Endometrium (tissue), 2 donors: ENCODE data around the gene FDPS.
"Not testable (repeated sequence)": the region's sequence is repeated elsewhere in the genome, so short reads cannot be mapped to it uniquely, and the experiment has no call there.

Experiments
- FAIRE-seq: peaks from 2 replicates; lab custom pipeline; 2012; peaks lifted over from hg19 to GRCh38; lab: Jason Lieb, UNC
- donor health status: control.
- donor health status: control.

The FDPS gene

GRCh38 chr1:155285631-155286044 is 23.0 kb upstream of the FDPS start:
- no peak for FAIRE-seq

- no peak for FAIRE-seq
Observed at GRCh38 chr1:155286544-155286943, 22.1 kb upstream of the FDPS start.

DNA sequence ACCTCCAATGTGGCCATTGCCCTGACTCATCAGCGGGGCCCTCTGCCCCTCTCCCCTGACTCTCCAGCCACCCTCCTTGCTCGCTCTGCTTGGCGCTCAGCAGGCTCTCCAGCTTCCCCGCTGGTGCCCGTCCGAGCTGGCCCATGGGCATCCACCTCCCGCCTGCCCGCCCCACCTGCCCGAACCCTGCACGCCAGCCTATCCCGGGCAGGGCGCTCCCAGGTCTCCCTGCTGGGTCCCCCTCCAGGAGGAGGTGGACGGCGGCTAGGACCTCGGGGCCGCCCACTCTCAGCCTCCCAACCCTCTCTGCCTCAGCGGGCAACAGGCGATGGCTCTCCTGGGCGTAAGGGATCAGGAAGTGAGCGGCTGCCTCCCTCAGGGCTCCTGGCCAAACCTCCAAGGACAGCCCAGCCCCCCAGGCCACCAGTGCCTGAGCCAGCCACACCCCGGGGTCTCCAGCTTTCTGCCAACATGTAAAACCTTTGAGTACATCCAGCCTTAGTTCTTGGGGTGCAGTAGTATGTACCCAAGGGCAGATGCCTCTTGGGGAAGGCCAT is 20.6 kb upstream of the FDPS start:
- no peak for FAIRE-seq

GRCh38 chr1:155291006-155291405 is 17.7 kb upstream of the FDPS start:
- not testable (repeated sequence) for FAIRE-seq

GRCh38 chr1:155293086-155293749 is 15.4 kb upstream of the FDPS start:
- no peak for FAIRE-seq

DNA sequence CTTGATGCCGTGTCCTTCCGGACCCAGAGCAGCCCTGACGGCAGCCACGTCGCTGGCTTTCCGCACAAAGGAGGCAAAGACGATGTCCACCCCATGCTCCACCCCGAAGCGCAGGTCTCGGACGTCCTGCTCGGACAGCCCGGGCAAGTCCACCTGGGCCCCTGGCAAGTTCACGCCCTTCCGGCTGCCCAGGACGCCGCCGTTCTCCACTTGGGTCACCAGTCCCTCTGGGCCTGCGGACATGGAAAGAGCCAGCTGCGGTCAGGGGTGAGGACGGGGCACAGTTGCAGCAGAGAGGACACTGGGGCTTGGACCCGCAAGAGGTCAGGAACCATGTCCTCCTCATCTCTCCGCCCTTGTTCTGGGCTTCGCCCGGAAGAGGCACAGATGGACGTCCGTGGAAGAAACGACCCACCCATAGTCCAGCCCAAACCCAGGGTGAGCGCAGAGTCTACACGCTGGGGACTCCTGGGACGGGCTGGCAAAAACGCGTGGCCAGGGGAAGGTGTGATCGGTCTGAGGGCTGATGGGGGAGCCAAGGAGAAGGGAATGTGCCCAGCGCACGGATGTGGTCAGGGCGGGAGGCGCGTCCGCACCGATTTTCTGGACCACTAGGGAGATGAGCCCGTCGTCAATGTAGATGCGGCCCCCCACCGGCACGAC is 14.0 kb upstream of the FDPS start:
- FAIRE-seq, result no peak

DNA sequence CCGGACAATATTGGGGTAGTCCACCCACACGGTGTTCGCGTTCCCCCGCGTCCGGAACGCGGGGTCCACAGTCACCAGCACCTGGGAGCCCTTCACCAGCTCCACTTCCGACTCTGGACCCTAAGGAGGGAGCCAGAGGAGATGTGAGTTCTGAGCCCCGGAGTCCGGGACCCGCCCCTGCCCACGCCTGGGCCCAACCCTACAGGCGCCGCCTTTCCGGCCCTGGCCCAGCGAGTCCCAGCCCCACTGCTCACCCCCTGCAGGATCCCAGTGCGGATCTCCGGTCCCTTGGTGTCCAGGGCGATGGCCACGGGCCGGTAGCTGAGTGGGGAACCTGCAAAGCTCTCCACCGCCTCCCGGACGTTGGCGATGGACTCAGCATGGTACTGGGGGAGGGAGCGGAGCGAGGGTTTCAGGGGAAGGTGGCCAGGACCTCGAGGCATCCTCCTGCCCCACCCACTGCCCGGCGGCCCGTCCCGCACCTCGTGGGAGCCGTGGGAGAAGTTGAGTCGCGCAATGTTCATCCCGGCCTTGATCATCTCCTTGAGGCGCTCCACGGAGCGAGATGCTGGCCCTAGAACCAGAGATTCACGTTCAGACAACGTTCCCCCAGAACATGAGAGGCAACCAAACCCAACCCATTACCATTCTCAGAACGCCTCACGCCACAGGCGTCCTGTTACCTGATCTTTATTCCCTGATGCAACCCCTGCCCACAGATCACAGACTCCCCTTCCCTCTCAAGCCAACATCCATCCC is 13.3 kb upstream of the FDPS start:
- no peak for FAIRE-seq

GRCh38 chr1:155295942-155296267 is 12.8 kb upstream of the FDPS start:
- FAIRE-seq, result no peak

- FAIRE-seq, result no peak
Observed at GRCh38 chr1:155296661-155297060, 12.0 kb upstream of the FDPS start.

DNA sequence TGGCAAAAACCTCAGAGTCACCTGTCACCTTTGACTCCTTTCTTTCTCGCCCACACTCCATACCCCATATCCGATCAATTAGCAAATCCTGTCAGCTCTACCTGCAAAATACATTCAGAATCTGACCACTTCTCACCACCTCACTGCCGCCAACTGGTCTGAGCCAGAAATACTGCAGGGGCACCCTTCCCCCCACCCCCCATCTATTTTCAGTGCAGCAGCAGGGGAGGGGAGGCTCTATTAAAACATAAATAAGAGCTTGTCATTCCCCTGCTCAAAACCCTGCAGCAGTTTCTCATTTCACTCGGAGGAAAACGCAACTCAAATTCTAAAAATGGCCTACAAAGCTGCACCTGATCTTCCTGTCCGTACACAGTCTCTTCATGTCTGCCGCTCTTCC is 11.3 kb upstream of the FDPS start:
- FAIRE-seq, result no peak

DNA sequence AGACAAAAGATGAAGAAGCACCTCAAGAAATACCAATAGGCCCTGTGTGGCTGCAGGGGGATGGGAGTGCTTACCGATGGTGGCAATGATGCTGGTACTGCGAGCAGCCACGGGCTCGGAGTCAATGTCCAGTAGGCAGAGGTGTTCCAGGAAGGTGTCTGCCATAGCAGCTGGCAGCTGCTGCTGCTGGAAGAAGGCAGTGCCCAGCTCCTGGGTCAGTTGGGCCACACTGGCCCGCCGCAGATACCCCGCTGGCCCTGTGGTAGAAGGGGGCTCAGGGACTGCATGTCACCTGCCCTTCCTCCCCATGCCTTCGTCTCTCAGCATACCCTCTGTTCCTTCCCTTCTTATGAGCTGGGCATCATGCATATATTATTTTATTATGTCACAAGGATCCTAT is 8.6 kb upstream of the FDPS start:
- FAIRE-seq, result no peak

GRCh38 chr1:155300553-155301329 is 7.9 kb upstream of the FDPS start:
- no peak for FAIRE-seq

DNA sequence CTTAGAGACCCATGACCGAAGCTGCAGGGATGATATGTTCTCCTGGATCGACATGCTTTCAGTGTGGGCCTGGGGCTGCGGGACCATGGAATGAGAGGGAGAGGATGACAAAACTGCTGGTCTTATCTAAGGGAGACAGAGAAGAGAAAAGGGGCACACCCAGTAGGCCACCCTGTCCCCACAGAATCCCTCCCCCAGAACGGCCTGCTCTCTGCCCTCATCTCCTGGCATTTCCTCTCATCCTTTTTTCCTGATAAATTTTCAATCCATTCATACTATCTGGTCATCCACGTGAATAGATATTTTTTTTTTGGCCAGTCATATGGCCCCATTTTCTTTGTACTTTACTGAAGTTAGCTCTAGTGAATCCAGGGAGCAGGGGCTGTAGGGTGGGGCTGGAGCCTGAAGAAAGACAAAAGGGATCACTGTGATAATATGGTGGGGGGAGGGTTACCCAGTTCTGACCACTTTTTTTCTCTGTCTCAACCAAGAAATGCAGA is 7.3 kb upstream of the FDPS start, which contains the start of gene PKLR:
Gene PKLR, minus strand, starts transcription at position 97 of the 500 bp plus-strand sequence. Its CDS starts 43 bp downstream, at position 54.
- FAIRE-seq, result no peak

DNA sequence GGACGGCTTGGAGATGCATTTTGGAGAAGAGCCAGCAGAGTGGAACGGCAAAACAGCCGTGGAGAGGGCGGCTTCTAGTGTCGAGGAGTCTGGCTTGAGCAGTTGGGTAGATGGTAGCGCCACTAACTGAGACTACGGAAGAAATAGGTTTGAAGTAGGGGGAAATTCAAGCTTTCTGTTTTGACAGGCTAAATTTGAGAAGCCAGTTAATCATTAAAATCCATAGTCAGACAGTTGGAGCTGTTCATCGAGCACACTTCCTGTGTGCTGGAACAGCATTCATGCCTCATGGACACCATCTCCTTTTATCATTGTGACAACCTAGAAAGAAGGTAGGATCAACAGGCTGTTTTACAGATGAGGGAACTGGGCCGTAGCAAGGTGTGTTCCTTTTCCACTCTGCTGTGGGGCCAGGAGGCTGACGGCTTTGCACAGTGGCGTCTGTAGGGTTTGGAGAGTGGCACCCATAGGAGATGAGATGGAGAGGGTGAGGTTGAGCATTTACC is 4.1 kb upstream of the FDPS start:
- FAIRE-seq, result no peak

- no peak for FAIRE-seq
Observed at GRCh38 chr1:155305881-155306391, 2.7 kb upstream of the FDPS start.

GRCh38 chr1:155307247-155307740 is 1.4 kb upstream of the FDPS start:
- no peak for FAIRE-seq

- FAIRE-seq, result no peak
Observed at GRCh38 chr1:155309423-155310021, 856 bp downstream of the FDPS start.

DNA sequence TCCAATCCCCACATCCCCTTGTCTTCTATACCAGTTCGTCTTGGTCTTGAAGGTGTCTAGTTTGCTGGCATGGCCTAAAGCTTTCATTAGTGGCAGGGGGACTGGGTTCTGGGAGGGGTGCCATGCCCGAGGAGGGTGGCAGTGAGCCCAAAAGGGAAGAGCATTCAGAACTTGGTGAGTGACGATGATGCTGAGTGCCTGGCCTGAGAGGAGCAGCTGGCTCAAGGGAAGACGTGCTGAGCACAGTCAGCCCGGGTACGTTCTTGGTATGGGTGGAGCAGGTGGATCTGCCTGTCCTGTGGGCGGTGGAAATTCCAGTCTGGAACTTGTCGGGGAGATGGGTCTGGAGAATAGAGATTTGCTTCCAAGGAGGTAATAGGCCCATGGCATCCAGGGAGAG is 4.6 kb downstream of the FDPS start:
- FAIRE-seq, result no peak

DNA sequence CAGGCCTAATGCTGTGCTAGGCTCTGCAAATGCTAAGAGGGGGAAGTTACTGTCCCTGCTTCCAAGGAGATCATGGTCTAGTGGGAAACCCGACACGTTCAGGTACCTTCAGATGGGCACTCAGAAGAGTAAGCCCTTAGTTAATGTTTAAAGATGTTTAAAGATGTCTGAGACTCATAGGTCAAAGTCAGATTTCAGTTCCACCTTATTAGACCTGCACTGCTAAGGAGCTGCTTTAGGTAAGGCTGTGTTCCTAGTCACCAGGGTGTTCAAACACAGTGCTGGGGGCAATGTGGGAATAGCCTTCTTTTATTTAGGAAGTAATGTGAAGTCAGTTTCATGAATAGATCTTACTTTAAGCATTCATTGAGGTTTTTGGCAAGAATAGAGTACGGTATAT is 8.3 kb downstream of the FDPS start:
- no peak for FAIRE-seq

DNA sequence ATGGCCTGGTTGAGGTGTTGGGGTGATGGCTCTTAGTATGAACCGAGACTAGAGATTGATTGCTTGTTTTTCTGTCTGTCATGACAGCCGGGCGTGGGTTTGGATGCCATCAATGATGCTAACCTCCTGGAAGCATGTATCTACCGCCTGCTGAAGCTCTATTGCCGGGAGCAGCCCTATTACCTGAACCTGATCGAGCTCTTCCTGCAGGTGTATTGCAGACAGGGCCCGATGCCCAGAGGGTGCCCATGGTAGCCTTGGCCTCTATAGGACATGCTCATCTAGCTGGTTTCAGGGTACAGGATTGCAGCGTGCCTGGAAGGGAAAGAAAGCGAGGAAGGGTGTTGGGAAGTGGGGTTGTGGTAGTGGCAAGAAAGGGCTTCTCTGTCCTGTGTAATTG is 9.4 kb downstream of the FDPS start:
- no peak for FAIRE-seq

- FAIRE-seq, result no peak
Observed at GRCh38 chr1:155319536-155319935, 10.9 kb downstream of the FDPS start.
